Lower leg skin (tissue), 4 donors: Measurements from ENCODE around the gene TBC1D20. TPM values are rescaled to one million over a fixed set of nuclear protein-coding genes. Genes with fewer than 3 reads are reported as not detected.
"Not testable (repeated sequence)": the region's sequence is repeated elsewhere in the genome, so short reads cannot be mapped to it uniquely, and the experiment has no call there.

ENCODE experiments used
- DNase-seq, 2 donors: peaks; one replicate each; pipeline ENCODE4 v3.0.0-alpha.2; 2019; ENCODE audit warnings: low spot score in 2 of 2
- H3K4me3 ChIP-seq: fragments of 200-600 bp; sonication (generic); 2 replicates; pipeline ENCODE4 v1.5.1; 2017; ENCODE audit warnings: mild to moderate bottlenecking, low read depth; ENCODE audit not compliant: poor library complexity, severe bottlenecking
- POLR2A ChIP-seq, 2 donors: fragments of 450-650 bp; IDR thresholded peaks; one replicate each; pipeline ENCODE4 v1.6.1; 2016 to 2017; ENCODE audit warnings: antibody characterized with exemption in 2 of 2, mild to moderate bottlenecking in 1 of 2, moderate library complexity in 1 of 2
- WGBS, 2 donors: methylation state at CpG; one replicate each; pipeline ENCODE4 v1.1.5; 2018; 5-methylcytosine and 5-hydroxymethylcytosine counted together
- intact Hi-C: fragments of 100-400 bp; cut with DNase I; formaldehyde crosslinking; loops from one replicate; pipeline ENCODE4 v1.15.0; 2023; ENCODE audit warnings: low total_unique reads
- total RNA-seq, 4 donors: library from RNA; depleted of rRNA; stranded (reverse); fragments of >200 nt; gene quantifications; one replicate each; pipeline ENCODE4 v1.1.0, GENCODE V29; 2016
- TF ChIP-seq, protein P1 (sequence below), 3 donors: fragments of 450-650 bp; IDR thresholded peaks; one replicate each; pipeline ENCODE4 v1.5.1; 2016; ENCODE audit warnings: antibody characterized with exemption in 3 of 3, mild to moderate bottlenecking in 3 of 3, moderate library complexity in 2 of 3

TBC1D20 gene
- total RNA-seq, 4 donors from 2014 or later = 36.5 to 44.8 (median 42.5) TPM

DNA sequence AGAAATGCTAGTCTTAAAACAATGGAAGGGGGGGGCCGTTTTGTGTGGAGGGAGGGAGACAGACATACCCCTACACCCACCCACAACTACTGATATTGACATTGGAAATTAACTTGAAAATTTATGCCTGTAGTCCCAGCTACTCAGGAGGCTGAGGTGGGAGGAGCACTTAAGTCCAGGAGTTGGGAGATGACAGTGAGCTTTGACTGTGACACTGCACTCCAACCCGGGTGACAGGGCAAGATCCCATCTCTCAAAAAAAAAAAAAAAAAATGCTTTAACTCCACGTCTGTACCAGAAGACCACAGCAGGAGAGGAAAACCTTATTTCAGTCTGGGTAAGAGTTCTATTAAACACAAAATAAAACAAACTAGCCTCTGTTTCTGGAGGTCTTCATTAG, 2.2 kb downstream of the TBC1D20 start:
- DNase-seq = no peak
- no peak overlapping the region for H3K4me3 ChIP-seq
- TF ChIP-seq POLR2A (IDR thresholded peaks at IDR 0.05) = no peak
- TF ChIP-seq, protein P1, sequence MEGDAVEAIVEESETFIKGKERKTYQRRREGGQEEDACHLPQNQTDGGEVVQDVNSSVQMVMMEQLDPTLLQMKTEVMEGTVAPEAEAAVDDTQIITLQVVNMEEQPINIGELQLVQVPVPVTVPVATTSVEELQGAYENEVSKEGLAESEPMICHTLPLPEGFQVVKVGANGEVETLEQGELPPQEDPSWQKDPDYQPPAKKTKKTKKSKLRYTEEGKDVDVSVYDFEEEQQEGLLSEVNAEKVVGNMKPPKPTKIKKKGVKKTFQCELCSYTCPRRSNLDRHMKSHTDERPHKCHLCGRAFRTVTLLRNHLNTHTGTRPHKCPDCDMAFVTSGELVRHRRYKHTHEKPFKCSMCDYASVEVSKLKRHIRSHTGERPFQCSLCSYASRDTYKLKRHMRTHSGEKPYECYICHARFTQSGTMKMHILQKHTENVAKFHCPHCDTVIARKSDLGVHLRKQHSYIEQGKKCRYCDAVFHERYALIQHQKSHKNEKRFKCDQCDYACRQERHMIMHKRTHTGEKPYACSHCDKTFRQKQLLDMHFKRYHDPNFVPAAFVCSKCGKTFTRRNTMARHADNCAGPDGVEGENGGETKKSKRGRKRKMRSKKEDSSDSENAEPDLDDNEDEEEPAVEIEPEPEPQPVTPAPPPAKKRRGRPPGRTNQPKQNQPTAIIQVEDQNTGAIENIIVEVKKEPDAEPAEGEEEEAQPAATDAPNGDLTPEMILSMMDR (IDR thresholded peaks at IDR 0.05) = no peak
- intact Hi-C loops = no loop called here
- WGBS, 2 donors = 26 to 30% methylated on average over 3 of the region's 3 CpGs

DNA sequence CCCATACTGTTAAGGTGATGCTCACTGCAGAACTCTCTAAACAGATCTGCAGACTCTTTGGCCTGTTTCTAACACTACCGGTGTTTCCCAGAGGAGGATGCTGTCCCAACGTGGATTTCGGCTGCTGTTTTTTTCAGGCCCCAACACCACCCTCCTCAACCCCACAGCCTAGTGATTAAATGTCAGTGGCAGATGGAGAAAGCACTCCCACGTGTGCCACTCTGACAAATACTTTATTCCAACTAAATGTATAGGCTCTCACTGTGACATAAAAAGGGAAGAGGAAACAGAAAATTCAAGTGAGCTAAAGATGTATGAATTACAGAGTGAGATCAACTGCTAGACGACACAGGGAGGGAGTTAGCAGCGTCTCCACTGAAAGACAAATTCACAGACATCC, 3.6 kb downstream of the TBC1D20 start:
- no peak overlapping the region for H3K4me3 ChIP-seq
- intact Hi-C loops = no loop called here
- no peak for DNase-seq
- WGBS, 2 donors = 51 to 61% methylated on average over 6 of the region's 6 CpGs
- no peak for TF ChIP-seq POLR2A (IDR thresholded peaks at IDR 0.05)
- TF ChIP-seq, protein P1 (IDR thresholded peaks at IDR 0.05) = no peak

DNA sequence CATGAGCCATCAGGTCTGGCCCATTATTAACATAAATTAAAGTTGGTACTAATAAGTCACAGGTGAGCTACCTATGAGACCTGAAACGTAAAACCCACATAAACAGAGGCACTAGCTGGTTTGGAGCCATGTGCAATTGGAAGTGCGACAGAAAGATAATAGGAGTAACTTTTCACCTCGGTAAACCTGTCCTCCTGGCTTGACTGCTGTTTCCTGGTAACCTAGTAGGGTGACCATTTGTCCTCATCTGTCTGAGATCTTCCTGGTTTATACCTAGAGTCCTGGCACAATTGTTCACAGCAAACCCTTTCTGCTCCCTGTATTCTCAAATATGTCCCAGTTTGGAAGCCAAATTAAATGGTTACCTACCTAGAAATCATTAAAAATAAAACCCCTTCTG, 7.4 kb downstream of the TBC1D20 start:
- intact Hi-C loops = no loop called here
- WGBS, 2 donors = 47 to 49% methylated on average over 3 of the region's 3 CpGs
- H3K4me3 ChIP-seq = no peak overlapping the region
- TF ChIP-seq, protein P1 (IDR thresholded peaks at IDR 0.05) = no peak
- no peak for TF ChIP-seq POLR2A (IDR thresholded peaks at IDR 0.05)
- peak in 1 of 2 donors; percentile 5 for DNase-seq

DNA sequence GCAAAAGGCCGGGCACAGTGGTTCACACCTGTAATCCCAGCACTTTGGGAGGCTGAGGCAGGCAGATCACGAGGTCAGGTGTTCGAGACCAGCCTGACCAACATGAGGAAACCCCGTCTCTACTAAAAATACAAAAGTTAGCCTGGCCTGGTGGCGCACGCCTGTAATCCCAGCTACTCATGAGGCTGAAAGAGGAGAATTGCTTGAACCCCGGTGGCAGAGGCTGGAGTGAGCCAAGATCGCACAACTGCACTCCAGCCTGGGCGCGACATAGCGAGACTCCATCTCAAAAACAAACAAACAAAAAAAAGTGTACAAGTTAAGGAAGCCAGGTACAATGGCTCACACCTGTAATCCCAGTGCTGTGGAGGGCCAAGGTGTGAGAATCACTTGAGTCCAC, 10.3 kb downstream of the TBC1D20 start:
- 89% methylated on average over 11 of the region's 11 CpGs for WGBS, 2 donors
- H3K4me3 ChIP-seq, intact Hi-C loops: not testable (repeated sequence)
- DNase-seq = peak in 1 of 2 donors; percentile 54

DNA sequence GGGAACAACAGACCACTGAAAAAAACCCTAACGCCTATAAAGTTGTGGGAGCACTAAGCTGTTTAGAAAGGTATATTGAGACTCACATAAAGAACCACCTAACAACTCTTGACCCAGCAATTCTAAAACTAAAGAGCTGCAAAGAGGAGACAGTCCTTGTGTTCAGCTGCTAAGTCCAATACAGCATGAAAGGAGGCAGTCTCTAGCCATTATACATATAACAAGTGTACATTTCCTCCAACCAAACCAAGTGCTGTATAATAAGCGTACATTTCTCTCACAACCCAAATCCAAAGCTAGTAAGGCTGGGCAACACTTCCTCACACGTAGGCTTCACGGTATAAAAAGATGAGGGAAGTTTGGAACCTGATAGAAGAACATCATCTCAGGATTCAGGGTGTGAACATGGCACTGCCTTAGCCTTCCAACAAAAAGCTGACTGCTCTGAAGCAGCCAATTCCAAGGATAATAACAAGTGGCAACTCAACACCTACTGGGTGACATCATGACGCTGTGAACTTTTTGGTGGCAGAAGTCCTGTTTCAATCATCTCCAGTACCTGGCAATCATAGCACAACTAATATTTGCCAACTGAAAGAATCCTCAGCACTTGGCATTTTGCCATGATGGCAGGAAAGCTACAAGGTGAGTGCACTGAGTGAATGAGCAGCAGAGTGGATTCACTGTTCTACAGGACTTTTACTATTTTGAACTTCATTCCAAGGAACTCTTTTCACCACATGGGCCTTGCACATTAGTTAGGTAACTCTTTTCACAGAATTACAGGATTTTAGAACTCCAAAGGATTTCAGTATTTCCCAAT, 16.6 kb downstream of the TBC1D20 start:
- peak in 1 of 2 donors; percentile 8 for DNase-seq
- whole genome bisulfite sequencing, 2 donors = 65 to 76% methylated on average over 5 of the region's 5 CpGs
- no peak overlapping the region for H3K4me3 ChIP-seq
- TF ChIP-seq POLR2A (IDR thresholded peaks at IDR 0.05) = no peak
- TF ChIP-seq, protein P1 (IDR thresholded peaks at IDR 0.05) = no peak
- intact Hi-C loops = no loop called here

DNA sequence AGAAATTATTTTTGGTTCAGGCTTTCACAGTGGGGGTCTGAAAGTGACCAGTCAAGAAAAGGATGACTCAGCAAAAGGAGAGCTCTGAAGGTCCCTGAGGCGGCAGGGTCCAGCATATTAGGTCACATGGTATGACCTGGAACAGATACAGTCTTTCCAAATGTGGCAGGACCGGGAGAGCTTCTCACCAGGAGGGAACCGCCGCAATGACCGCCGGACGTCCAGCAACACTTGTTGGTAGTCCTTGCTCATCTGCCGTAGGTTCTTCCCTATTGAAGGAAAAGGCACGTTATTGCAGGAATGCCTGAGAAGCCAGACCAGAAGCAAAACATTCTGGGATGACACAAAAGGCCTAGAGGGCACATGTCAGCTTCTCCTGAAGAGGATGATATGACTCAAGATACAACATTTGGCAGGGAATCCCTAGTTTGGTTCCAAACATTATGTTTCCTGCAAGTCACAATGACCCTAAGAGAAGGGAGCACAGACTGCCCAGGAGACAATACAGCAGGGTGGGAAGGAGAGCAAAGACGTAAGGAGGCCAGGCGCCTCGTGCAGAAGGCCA, 17.4 kb downstream of the TBC1D20 start:
- intact Hi-C loops = no loop called here
- TF ChIP-seq, protein P1 (IDR thresholded peaks at IDR 0.05) = no peak
- TF ChIP-seq POLR2A (IDR thresholded peaks at IDR 0.05) = no peak
- WGBS, 2 donors = 61 to 66% methylated on average over 12 of the region's 12 CpGs
- no peak for DNase-seq
- no peak overlapping the region for H3K4me3 ChIP-seq
